ENCODE data around the gene TRAM2. TPM values are rescaled to one million over a fixed set of nuclear protein-coding genes. Genes with fewer than 3 reads are reported as not detected.

The TRAM2 gene
- total and polyA plus RNA-seq, 2 of the 8 experiments (the other 6 are each of a cell fraction or from before 2014, with no cell fraction given) = 9.0 to 21.4 TPM

DNA sequence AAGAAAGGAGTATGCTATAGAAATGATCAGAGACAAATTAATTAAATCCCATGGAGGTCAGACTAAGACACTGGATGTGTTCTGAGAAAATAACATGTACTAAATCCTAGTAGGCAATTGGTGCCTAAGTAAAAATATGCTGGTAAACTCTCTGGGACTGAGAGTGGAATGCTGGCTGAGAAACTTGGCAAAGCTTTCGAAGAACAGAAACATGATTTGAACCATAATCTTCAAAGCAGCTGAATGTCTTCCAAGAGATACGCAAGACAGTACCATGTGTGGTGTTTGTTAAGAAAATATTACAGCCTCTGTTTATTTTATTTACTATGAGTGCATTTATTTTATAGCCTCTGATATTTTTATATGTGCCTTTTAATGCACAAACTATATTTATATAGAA, 101.6 kb downstream of the TRAM2 start:
- no peaks in the 10 kb centered on the region for H3K79me2 ChIP-seq (ENCODE audit: control insufficient read depth in 1 of 2, insufficient read depth in 2 of 2, low read length in 2 of 2)
- H3K56ac ChIP-seq (replicated peaks; ENCODE audit: insufficient read length, low read depth, low read length) = no peak overlapping the region
- H4K5ac ChIP-seq (ENCODE audit: insufficient read length, low read depth, low read length) = no peak overlapping the region
- H3K18ac ChIP-seq (ENCODE audit: extremely low read depth, low read length) = no peak overlapping the region
- no peak overlapping the region for H4K91ac ChIP-seq (replicated peaks; ENCODE audit: insufficient read length, low read length)
- no peak overlapping the region for H2AFZ ChIP-seq (ENCODE audit: low read length)
- H3K4ac ChIP-seq (replicated peaks; ENCODE audit: insufficient read length, low read depth, low read length) = no peak overlapping the region
- no peak overlapping the region for H3K27ac ChIP-seq (ENCODE audit: low read depth, low read length)
- 88% methylated on average over 2 of the region's 2 CpGs; no CpG with 5 or more reads in 1 of the 2 experiments for WGBS, 2 experiments (ENCODE audit: extremely low coverage in 1 of 2, insufficient coverage in 1 of 2, insufficient read length in 1 of 2, insufficient replicate concordance in 2 of 2, low coverage in 1 of 2, low lambda C conversion rate in 2 of 2, missing lambda C conversion rate in 1 of 2)
- H3K36me3 ChIP-seq (ENCODE audit: control insufficient read depth in 2 of 4, insufficient read depth in 4 of 4, low read length in 3 of 4) = no peaks in the 10 kb centered on the region
- no peaks in the 10 kb centered on the region for H3K79me1 ChIP-seq (ENCODE audit: low read depth, low read length)
- POLR2A ChIA-PET (ENCODE audit: partially characterized antibody) = interaction anchor here (0.6 to 1.0 kb wide), 2 partner anchors 19 to 140 kb away, joined by 3 read pairs; no protein-coding TSS in a partner anchor
- H3K23ac ChIP-seq (ENCODE audit: insufficient read length) = no peak overlapping the region
- no peak overlapping the region for H4K8ac ChIP-seq (ENCODE audit: extremely low read depth, insufficient read depth, low read length)
- no peak overlapping the region for H2BK5ac ChIP-seq (ENCODE audit: low read depth, low read length)
- H2BK120ac ChIP-seq (replicated peaks; ENCODE audit: low read depth, low read length) = no peak overlapping the region
- H3K4me2 ChIP-seq (ENCODE audit: insufficient read depth in 1 of 2, low read depth in 2 of 2, low read length in 2 of 2) = no peak overlapping the region
- CTCF ChIA-PET (ENCODE audit: partially characterized antibody) = no interaction called here
- no peaks in the 10 kb centered on the region for H3K9me3 ChIP-seq (ENCODE audit: insufficient read depth in 2 of 2, low read depth in 1 of 2, low read length in 1 of 2)
- H2BK12ac ChIP-seq (ENCODE audit: low read depth, low read length) = no peak overlapping the region
- FAIRE-seq = no peak
- H4K20me1 ChIP-seq (replicated peaks in 1 of 2; ENCODE audit: control insufficient read depth in 1 of 2, insufficient read depth in 2 of 2, low read length in 2 of 2) = no peaks in the 10 kb centered on the region
- H2BK15ac ChIP-seq (ENCODE audit: low read length) = no peak overlapping the region
- no peaks in the 10 kb centered on the region for H3K23me2 ChIP-seq (ENCODE audit: low read depth, low read length)
- DNase-seq (ENCODE audit: low read depth in 1 of 2, low spot score in 2 of 2) = no peak
- no peak overlapping the region for H2AK5ac ChIP-seq (ENCODE audit: low read depth, low read length)
- no peak for TF ChIP-seq ZNF274 (IDR thresholded peaks at IDR 0.05; ENCODE audit: borderline replicate concordance, extremely low read depth, low read length)
- no peak for TF ChIP-seq GABPA (IDR thresholded peaks at IDR 0.05; ENCODE audit: borderline replicate concordance, insufficient read depth, low read length)
- no peak for TF ChIP-seq JUN (IDR thresholded peaks at IDR 0.05; ENCODE audit: low read depth, low read length)
- TF ChIP-seq TAF1 (IDR thresholded peaks at IDR 0.05; ENCODE audit: low read depth, low read length) = no peak
- no peak for TF ChIP-seq SAP30 (IDR thresholded peaks at IDR 0.05; ENCODE audit: insufficient read depth, insufficient replicate concordance, low read length)
- TF ChIP-seq RAD21 (IDR thresholded peaks at IDR 0.05 in 1 of 2, conservative IDR thresholded peaks at IDR 0.05 in 1 of 2; ENCODE audit: low read depth in 2 of 2, low read length in 2 of 2) = no peak
- TF ChIP-seq POLR2A (IDR thresholded peaks at IDR 0.05; ENCODE audit: control extremely low read depth in 1 of 2, low read depth in 2 of 2, low read length in 2 of 2) = no peak
- no peak overlapping the region for H2BK20ac ChIP-seq (ENCODE audit: low read length)
- no peak overlapping the region for H3K4me3 ChIP-seq (ENCODE audit: extremely low read depth in 1 of 4, insufficient read depth in 2 of 4, low read depth in 3 of 4, low read length in 4 of 4)
- no peak overlapping the region for H3K9ac ChIP-seq (replicated peaks in 1 of 4; ENCODE audit: extremely low read depth in 1 of 4, low read depth in 3 of 4, low read length in 3 of 4)
- no peaks in the 10 kb centered on the region for H3K27me3 ChIP-seq (replicated peaks in 1 of 4; ENCODE audit: control insufficient read depth in 3 of 4, extremely low read depth in 1 of 4, insufficient read depth in 3 of 4, low read length in 3 of 4)
- no peak overlapping the region for H3K14ac ChIP-seq (ENCODE audit: insufficient read length)
- peaks cover 0 to 3% (median 0%) of the 10 kb centered on the region in 4 experiments; a peak in 1 of 7 replicates for H3K4me1 ChIP-seq (replicated peaks in 1 of 4; ENCODE audit: control insufficient read depth in 3 of 4, insufficient read depth in 4 of 4, low read length in 3 of 4)
